ENCODE results near the gene DHX38.
A peak's percentile ranks its signal among the peaks of the same experiment; 100 is the strongest.

DHX38 gene

GRCh38 chr16:72092832-72093447, 707 bp upstream of the DHX38 start:
- TF ChIP-seq, protein P1, sequence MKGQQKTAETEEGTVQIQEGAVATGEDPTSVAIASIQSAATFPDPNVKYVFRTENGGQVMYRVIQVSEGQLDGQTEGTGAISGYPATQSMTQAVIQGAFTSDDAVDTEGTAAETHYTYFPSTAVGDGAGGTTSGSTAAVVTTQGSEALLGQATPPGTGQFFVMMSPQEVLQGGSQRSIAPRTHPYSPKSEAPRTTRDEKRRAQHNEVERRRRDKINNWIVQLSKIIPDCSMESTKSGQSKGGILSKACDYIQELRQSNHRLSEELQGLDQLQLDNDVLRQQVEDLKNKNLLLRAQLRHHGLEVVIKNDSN (IDR thresholded peaks at IDR 0.05): no peak
- 0 out of 2 replicates have a peak, but pooled peaks have one; percentile 4 for TF ChIP-seq EP300 (IDR thresholded peaks at IDR 0.05; ENCODE audit: borderline replicate concordance)
- no peak for TF ChIP-seq FOXM1 (IDR thresholded peaks at IDR 0.05; ENCODE audit: borderline replicate concordance, low read depth)
- TF ChIP-seq TAF1 (IDR thresholded peaks at IDR 0.05; ENCODE audit: low read depth): no peak
- no peak for TF ChIP-seq CREB1 (IDR thresholded peaks at IDR 0.05; ENCODE audit: low read depth)

- no peak for TF ChIP-seq TEAD4 (IDR thresholded peaks at IDR 0.05)
- no peak for TF ChIP-seq CREB1 (IDR thresholded peaks at IDR 0.05; ENCODE audit: low read depth)
- TF ChIP-seq CEBPB (IDR thresholded peaks at IDR 0.05): no peak
- no peak for TF ChIP-seq TCF12 (IDR thresholded peaks at IDR 0.05; ENCODE audit: low read depth)
Observed at GRCh38 chr16:72094266-72094610, 591 bp downstream of the DHX38 start.

- TF ChIP-seq, protein P1 (IDR thresholded peaks at IDR 0.05): no peak
- no peak for TF ChIP-seq CREB1 (IDR thresholded peaks at IDR 0.05; ENCODE audit: low read depth)
- TF ChIP-seq TAF1 (IDR thresholded peaks at IDR 0.05; ENCODE audit: low read depth): no peak
- no peak for TF ChIP-seq TEAD4 (IDR thresholded peaks at IDR 0.05)
- TF ChIP-seq FOXM1 (IDR thresholded peaks at IDR 0.05; ENCODE audit: borderline replicate concordance, low read depth): no peak
- TF ChIP-seq, protein P2, sequence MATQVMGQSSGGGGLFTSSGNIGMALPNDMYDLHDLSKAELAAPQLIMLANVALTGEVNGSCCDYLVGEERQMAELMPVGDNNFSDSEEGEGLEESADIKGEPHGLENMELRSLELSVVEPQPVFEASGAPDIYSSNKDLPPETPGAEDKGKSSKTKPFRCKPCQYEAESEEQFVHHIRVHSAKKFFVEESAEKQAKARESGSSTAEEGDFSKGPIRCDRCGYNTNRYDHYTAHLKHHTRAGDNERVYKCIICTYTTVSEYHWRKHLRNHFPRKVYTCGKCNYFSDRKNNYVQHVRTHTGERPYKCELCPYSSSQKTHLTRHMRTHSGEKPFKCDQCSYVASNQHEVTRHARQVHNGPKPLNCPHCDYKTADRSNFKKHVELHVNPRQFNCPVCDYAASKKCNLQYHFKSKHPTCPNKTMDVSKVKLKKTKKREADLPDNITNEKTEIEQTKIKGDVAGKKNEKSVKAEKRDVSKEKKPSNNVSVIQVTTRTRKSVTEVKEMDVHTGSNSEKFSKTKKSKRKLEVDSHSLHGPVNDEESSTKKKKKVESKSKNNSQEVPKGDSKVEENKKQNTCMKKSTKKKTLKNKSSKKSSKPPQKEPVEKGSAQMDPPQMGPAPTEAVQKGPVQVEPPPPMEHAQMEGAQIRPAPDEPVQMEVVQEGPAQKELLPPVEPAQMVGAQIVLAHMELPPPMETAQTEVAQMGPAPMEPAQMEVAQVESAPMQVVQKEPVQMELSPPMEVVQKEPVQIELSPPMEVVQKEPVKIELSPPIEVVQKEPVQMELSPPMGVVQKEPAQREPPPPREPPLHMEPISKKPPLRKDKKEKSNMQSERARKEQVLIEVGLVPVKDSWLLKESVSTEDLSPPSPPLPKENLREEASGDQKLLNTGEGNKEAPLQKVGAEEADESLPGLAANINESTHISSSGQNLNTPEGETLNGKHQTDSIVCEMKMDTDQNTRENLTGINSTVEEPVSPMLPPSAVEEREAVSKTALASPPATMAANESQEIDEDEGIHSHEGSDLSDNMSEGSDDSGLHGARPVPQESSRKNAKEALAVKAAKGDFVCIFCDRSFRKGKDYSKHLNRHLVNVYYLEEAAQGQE (IDR thresholded peaks at IDR 0.05; ENCODE audit: low read depth): no peak
- no peak for TF ChIP-seq YY1 (IDR thresholded peaks at IDR 0.05; ENCODE audit: low read depth)
- TF ChIP-seq RAD21 (IDR thresholded peaks at IDR 0.05; ENCODE audit: low read depth): no peak
- no peak for TF ChIP-seq MAX (IDR thresholded peaks at IDR 0.05)
- no peak for TF ChIP-seq ZBTB7A (IDR thresholded peaks at IDR 0.05; ENCODE audit: low read depth)
Observed at GRCh38 chr16:72098936-72099335, 5.3 kb downstream of the DHX38 start.

DNA sequence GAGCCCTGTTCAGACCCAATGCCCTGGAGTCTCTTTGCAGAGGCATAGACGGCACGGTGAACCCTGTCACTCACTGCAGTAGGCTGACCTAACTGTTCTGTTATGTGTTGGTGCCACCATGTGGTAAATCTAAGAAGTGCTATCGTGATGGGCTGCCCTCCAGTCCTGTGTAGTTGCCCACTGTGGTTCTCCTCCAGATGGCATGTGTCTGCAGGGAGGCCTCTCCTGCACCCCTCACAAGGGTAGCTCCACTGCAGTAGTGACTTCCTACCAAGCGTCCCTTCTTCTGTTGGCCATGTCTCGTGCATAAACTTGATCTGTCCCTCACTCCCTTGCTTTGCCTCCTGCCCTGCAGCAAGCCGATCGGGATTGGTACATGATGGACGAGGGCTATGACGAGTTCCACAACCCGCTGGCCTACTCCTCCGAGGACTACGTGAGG, 5.8 kb downstream of the DHX38 start:
- TF ChIP-seq, protein P1 (IDR thresholded peaks at IDR 0.05): no peak
- no peak for TF ChIP-seq ZBTB7A (IDR thresholded peaks at IDR 0.05; ENCODE audit: low read depth)
- TF ChIP-seq TCF12 (IDR thresholded peaks at IDR 0.05; ENCODE audit: low read depth): no peak
- peak; percentile 55 for TF ChIP-seq RAD21 (IDR thresholded peaks at IDR 0.05; ENCODE audit: low read depth)

GRCh38 chr16:72101195-72101594, 7.5 kb downstream of the DHX38 start:
- TF ChIP-seq TEAD4 (IDR thresholded peaks at IDR 0.05): no peak
- TF ChIP-seq, protein P2 (IDR thresholded peaks at IDR 0.05; ENCODE audit: low read depth): no peak
- no peak for TF ChIP-seq TAF1 (IDR thresholded peaks at IDR 0.05; ENCODE audit: low read depth)
- TF ChIP-seq TCF12 (IDR thresholded peaks at IDR 0.05; ENCODE audit: low read depth): no peak
- no peak for TF ChIP-seq MAX (IDR thresholded peaks at IDR 0.05)
- TF ChIP-seq FOXM1 (IDR thresholded peaks at IDR 0.05; ENCODE audit: borderline replicate concordance, low read depth): no peak
- no peak for TF ChIP-seq EGR1 (IDR thresholded peaks at IDR 0.05)
- no peak for TF ChIP-seq ZBTB7A (IDR thresholded peaks at IDR 0.05; ENCODE audit: low read depth)
- TF ChIP-seq EP300 (IDR thresholded peaks at IDR 0.05; ENCODE audit: borderline replicate concordance): no peak
- no peak for TF ChIP-seq YY1 (IDR thresholded peaks at IDR 0.05; ENCODE audit: low read depth)
- TF ChIP-seq RAD21 (IDR thresholded peaks at IDR 0.05; ENCODE audit: low read depth): no peak
- no peak for TF ChIP-seq CEBPB (IDR thresholded peaks at IDR 0.05)
- no peak for TF ChIP-seq CREB1 (IDR thresholded peaks at IDR 0.05; ENCODE audit: low read depth)
- TF ChIP-seq, protein P1 (IDR thresholded peaks at IDR 0.05): no peak
- no peak for TF ChIP-seq NFIC (IDR thresholded peaks at IDR 0.05)

Data from Ishikawa (cell line).